ENCODE data around the gene OCEL1.

OCEL1 gene

DNA sequence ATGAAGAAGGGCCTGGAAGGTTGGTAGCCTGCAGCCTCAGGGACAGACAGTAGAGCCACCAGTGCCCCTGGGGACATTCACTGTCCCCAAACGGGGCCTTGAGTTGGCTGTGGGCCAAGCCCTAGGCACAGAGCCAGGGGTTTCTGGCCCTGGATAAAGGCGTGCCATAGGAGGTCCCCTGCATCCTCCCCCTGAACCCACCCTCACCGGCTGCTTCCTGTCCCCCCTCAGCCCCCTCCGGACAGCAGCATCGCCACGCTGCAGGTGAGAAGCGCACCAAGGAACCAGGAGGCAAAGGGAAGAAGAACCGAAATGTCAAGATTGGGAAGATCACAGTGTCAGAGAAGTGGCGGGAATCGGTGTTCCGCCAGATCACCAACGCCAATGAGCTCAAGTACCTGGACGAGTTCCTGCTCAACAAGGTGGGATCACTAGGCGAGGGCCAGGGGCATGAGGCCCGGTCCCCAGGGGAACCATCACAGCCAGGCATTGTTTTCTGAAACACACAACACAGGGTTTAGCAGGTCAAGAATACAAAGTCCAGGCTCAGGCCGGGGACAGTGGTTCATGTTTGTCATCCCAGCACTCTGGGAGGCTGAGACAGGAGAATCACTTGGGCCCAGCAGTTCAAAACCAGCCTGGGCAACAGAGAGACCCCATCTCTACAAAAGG lies 25.5 kb upstream of the OCEL1 start:
- H3K9ac ChIP-seq (ENCODE audit: low read length), result no peak overlapping the region
- no peak overlapping the region for H3K27ac ChIP-seq (ENCODE audit: low read length)
- H3K4me1 ChIP-seq (ENCODE audit: low read length), result no peaks in the 10 kb centered on the region
- no peaks in the 10 kb centered on the region for H3K79me2 ChIP-seq (ENCODE audit: low read length)
- no peaks in the 10 kb centered on the region for H3K9me2 ChIP-seq (replicated peaks; ENCODE audit: insufficient read depth, low read length)
- H2AFZ ChIP-seq (ENCODE audit: low read length), result no peak overlapping the region
- H3K27me3 ChIP-seq (replicated peaks; ENCODE audit: insufficient read depth, low read length), result no peaks in the 10 kb centered on the region
- TF ChIP-seq, protein P1, sequence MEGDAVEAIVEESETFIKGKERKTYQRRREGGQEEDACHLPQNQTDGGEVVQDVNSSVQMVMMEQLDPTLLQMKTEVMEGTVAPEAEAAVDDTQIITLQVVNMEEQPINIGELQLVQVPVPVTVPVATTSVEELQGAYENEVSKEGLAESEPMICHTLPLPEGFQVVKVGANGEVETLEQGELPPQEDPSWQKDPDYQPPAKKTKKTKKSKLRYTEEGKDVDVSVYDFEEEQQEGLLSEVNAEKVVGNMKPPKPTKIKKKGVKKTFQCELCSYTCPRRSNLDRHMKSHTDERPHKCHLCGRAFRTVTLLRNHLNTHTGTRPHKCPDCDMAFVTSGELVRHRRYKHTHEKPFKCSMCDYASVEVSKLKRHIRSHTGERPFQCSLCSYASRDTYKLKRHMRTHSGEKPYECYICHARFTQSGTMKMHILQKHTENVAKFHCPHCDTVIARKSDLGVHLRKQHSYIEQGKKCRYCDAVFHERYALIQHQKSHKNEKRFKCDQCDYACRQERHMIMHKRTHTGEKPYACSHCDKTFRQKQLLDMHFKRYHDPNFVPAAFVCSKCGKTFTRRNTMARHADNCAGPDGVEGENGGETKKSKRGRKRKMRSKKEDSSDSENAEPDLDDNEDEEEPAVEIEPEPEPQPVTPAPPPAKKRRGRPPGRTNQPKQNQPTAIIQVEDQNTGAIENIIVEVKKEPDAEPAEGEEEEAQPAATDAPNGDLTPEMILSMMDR (IDR thresholded peaks at IDR 0.05; ENCODE audit: low read length), result no peak
- no peak for TF ChIP-seq EZH2phosphoT487 (IDR thresholded peaks at IDR 0.05; ENCODE audit: low read length)
- TF ChIP-seq EZH2 (optimal IDR thresholded peaks at IDR 0.05; ENCODE audit: low read depth, low read length), result no peak
- H3K4me3 ChIP-seq (ENCODE audit: low read length), result no peak overlapping the region
- H3K36me3 ChIP-seq (replicated peaks; ENCODE audit: insufficient read depth, low read length), result no peaks in the 10 kb centered on the region
- no peak for DNase-seq
- no peaks in the 10 kb centered on the region for H4K20me1 ChIP-seq (ENCODE audit: insufficient read depth, low read length)
- no peaks in the 10 kb centered on the region for H3K9me3 ChIP-seq (replicated peaks; ENCODE audit: insufficient read depth, low read length)
- no peaks in the 10 kb centered on the region for H3F3A ChIP-seq (ENCODE audit: insufficient read depth, low read length)
- no peak overlapping the region for H3K4me2 ChIP-seq (ENCODE audit: low read depth, low read length)

DNA sequence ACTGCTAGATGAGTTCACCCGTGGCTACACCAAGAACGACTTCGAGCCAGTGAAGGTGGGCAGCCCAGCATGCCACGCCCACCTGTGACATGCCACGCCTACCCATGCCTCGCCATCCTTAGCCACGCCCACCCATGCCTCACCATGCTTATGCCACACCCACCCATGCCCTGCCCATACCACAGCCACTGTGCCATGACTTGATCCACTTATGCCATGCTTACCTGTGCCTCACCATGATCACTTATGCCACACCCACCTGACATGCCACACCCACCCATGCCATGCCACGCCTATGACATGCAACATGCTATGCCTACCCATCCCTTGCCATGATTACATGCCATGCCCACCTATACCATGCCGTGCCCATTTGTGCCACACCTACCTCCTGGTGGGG lies 23.8 kb upstream of the OCEL1 start:
- H3K27ac ChIP-seq (ENCODE audit: low read length), result no peak overlapping the region
- H3K4me3 ChIP-seq (ENCODE audit: low read length), result no peak overlapping the region
- no peak overlapping the region for H3K9ac ChIP-seq (ENCODE audit: low read length)
- DNase-seq, result no peak
- no peaks in the 10 kb centered on the region for H4K20me1 ChIP-seq (ENCODE audit: insufficient read depth, low read length)
- no peak for TF ChIP-seq EZH2phosphoT487 (IDR thresholded peaks at IDR 0.05; ENCODE audit: low read length)
- TF ChIP-seq, protein P1 (IDR thresholded peaks at IDR 0.05; ENCODE audit: low read length), result no peak
- no peak for TF ChIP-seq EZH2 (optimal IDR thresholded peaks at IDR 0.05; ENCODE audit: low read depth, low read length)
- H3K4me2 ChIP-seq (ENCODE audit: low read depth, low read length), result no peak overlapping the region
- no peaks in the 10 kb centered on the region for H3K9me2 ChIP-seq (replicated peaks; ENCODE audit: insufficient read depth, low read length)
- H3K36me3 ChIP-seq (replicated peaks; ENCODE audit: insufficient read depth, low read length), result no peaks in the 10 kb centered on the region
- H3F3A ChIP-seq (ENCODE audit: insufficient read depth, low read length), result no peaks in the 10 kb centered on the region
- no peaks in the 10 kb centered on the region for H3K79me2 ChIP-seq (ENCODE audit: low read length)
- no peaks in the 10 kb centered on the region for H3K27me3 ChIP-seq (replicated peaks; ENCODE audit: insufficient read depth, low read length)
- H2AFZ ChIP-seq (ENCODE audit: low read length), result no peak overlapping the region
- no peaks in the 10 kb centered on the region for H3K9me3 ChIP-seq (replicated peaks; ENCODE audit: insufficient read depth, low read length)
- H3K4me1 ChIP-seq (ENCODE audit: low read length), result no peaks in the 10 kb centered on the region

DNA sequence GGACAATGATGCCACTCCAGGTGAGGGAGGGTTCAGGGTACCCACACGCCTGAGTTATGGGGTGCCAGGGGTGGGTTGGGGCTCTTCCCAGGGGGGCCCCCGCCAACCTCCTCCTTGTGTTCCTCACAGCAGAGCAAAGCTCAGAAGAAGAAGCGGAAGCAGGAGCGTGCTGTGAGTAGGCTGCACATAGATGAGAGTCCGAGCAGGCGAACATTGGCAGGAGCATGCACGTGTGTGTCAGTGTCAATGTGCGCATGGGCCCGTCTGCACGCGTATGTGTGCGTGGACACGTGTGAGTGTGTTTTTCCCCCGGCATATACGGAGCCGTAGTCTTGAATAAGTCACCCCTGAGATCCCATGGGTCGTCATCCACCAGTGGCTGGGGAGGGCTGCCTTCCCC lies 23.3 kb upstream of the OCEL1 start:
- H3K4me1 ChIP-seq (ENCODE audit: low read length), result no peaks in the 10 kb centered on the region
- H3K9ac ChIP-seq (ENCODE audit: low read length), result no peak overlapping the region
- H3K27ac ChIP-seq (ENCODE audit: low read length), result no peak overlapping the region
- no peaks in the 10 kb centered on the region for H3F3A ChIP-seq (ENCODE audit: insufficient read depth, low read length)
- no peak for TF ChIP-seq EZH2 (optimal IDR thresholded peaks at IDR 0.05; ENCODE audit: low read depth, low read length)
- H3K27me3 ChIP-seq (replicated peaks; ENCODE audit: insufficient read depth, low read length), result no peaks in the 10 kb centered on the region
- no peak for DNase-seq
- no peaks in the 10 kb centered on the region for H3K9me3 ChIP-seq (replicated peaks; ENCODE audit: insufficient read depth, low read length)
- no peaks in the 10 kb centered on the region for H3K9me2 ChIP-seq (replicated peaks; ENCODE audit: insufficient read depth, low read length)
- H3K79me2 ChIP-seq (ENCODE audit: low read length), result no peaks in the 10 kb centered on the region
- H3K4me2 ChIP-seq (ENCODE audit: low read depth, low read length), result no peak overlapping the region
- H4K20me1 ChIP-seq (ENCODE audit: insufficient read depth, low read length), result no peaks in the 10 kb centered on the region
- H3K36me3 ChIP-seq (replicated peaks; ENCODE audit: insufficient read depth, low read length), result no peaks in the 10 kb centered on the region
- no peak overlapping the region for H2AFZ ChIP-seq (ENCODE audit: low read length)
- no peak overlapping the region for H3K4me3 ChIP-seq (ENCODE audit: low read length)

Data from MM.1S (cell line).